ENCODE data around the gene NAP1L4. TPM values are rescaled to one million over a fixed set of nuclear protein-coding genes. Genes with fewer than 3 reads are reported as not detected.

The NAP1L4 gene
- total and polyA plus RNA-seq, 9 donors, result 54.4 to 136 (median 102) TPM

DNA sequence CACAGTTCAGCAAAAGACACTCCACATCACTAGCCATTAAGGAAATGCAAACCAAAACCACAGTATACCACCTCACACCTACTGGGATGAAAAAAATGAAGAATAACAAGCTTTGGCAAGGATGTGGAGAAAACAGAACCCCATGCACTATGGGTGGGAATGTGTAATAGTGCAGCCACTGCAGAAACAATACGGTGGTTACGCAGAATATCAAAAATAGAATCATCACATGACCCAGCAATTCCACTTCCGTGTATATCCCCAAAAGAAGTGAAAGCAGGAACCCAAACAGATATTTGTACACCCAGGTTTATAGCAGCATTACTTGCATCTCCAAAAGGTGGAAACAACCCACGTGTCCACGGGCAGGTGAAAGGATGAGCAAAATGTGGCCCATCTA lies 44.3 kb upstream of the NAP1L4 start:
- H3K27ac ChIP-seq, result no peak overlapping the region
- no peak overlapping the region for H3K4me3 ChIP-seq
- H3K27me3 ChIP-seq, result no peaks in the 10 kb centered on the region
- H3K4me1 ChIP-seq (ENCODE audit: insufficient read depth), result no peaks in the 10 kb centered on the region
- 85 to 90% (median 87%) methylated on average over 5 of the region's 5 CpGs for WGBS, 3 donors
- intact Hi-C loops (cut with DNase I), result loop anchor here (5.0 to 10.0 kb wide), 3 partner anchors 56 to 181 kb away; partner anchors contain the start of gene MRGPRG (in 1 of the 4)
- DNase-seq, result no peak
- TF ChIP-seq EP300 (IDR thresholded peaks at IDR 0.05), result no peak
- no peak for TF ChIP-seq CTCF (IDR thresholded peaks at IDR 0.05)
- no peak for TF ChIP-seq POLR2A (IDR thresholded peaks at IDR 0.05)
- no peaks in the 10 kb centered on the region for H3K36me3 ChIP-seq
- H3K9me3 ChIP-seq, result no peaks in the 10 kb centered on the region

DNA sequence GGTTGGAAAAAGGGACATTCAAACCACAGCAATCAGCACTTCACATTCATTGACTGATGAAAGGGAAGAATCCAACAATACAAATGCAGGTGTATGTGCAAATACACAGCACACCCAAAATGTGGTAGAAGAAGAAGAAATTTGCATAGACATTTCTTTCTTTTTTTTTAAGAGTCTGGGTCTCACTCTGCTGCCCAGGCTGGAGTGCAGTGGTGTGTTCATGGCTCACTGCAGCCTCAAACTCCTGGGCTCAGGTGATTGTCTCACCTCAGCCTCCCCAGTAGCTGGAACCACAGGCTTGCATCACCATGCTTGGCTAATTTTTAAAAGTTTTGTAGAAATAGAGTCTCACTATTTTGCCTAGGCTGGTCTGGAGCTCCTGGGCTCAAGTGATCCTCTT lies 43.2 kb upstream of the NAP1L4 start:
- intact Hi-C loops (cut with DNase I), result loop anchor here (5.0 to 10.0 kb wide), 3 partner anchors 57 to 182 kb away; partner anchors contain the start of gene MRGPRG (in 1 of the 4)
- Histone ChIP-seq H3K27ac (no peak overlapping the region), H3K9me3 (no peaks in the 10 kb centered on the region), H3K4me3 (no peak overlapping the region), H3K36me3 (no peaks in the 10 kb centered on the region), H3K27me3 (no peaks in the 10 kb centered on the region), H3K4me1 (ENCODE audit: insufficient read depth) (no peaks in the 10 kb centered on the region)
- TF ChIP-seq EP300 (IDR thresholded peaks at IDR 0.05) (no peak), CTCF (IDR thresholded peaks at IDR 0.05) (no peak), POLR2A (IDR thresholded peaks at IDR 0.05) (no peak)
- DNase-seq, result no peak

- H3K27me3 ChIP-seq, result no peaks in the 10 kb centered on the region
- H3K4me1 ChIP-seq (ENCODE audit: insufficient read depth), result no peaks in the 10 kb centered on the region
- H3K27ac ChIP-seq, result no peak overlapping the region
- 79 to 84% (median 79%) methylated on average over 18 of the region's 18 CpGs for WGBS, 3 donors
- DNase-seq, result no peak
- TF ChIP-seq CTCF (IDR thresholded peaks at IDR 0.05) (no peak), POLR2A (IDR thresholded peaks at IDR 0.05) (no peak), EP300 (IDR thresholded peaks at IDR 0.05) (no peak)
- no peak overlapping the region for H3K4me3 ChIP-seq
- no peaks in the 10 kb centered on the region for H3K36me3 ChIP-seq
- H3K9me3 ChIP-seq, result no peaks in the 10 kb centered on the region
- intact Hi-C loops (cut with DNase I), result loop anchor here in 1 of 4 donors (10.0 kb wide), 1 partner anchor 64 kb away; no protein-coding TSS in a partner anchor
These were observed 38.4 kb upstream of the NAP1L4 start for GRCh38 chr11:3030289-3031070.

GRCh38 chr11:3028813-3029212 lies 36.7 kb upstream of the NAP1L4 start:
- H3K4me3 ChIP-seq, result no peak overlapping the region
- no peaks in the 10 kb centered on the region for H3K27me3 ChIP-seq
- no peaks in the 10 kb centered on the region for H3K36me3 ChIP-seq
- intact Hi-C loops (cut with DNase I), result no loop called here
- no peak for DNase-seq
- no peaks in the 10 kb centered on the region for H3K4me1 ChIP-seq (ENCODE audit: insufficient read depth)
- H3K27ac ChIP-seq, result no peak overlapping the region
- WGBS, 3 donors, result 88 to 96% (median 90%) methylated on average over 9 of the region's 9 CpGs
- no peaks in the 10 kb centered on the region for H3K9me3 ChIP-seq
- TF ChIP-seq EP300 (IDR thresholded peaks at IDR 0.05), result no peak
- TF ChIP-seq CTCF (IDR thresholded peaks at IDR 0.05), result no peak
- no peak for TF ChIP-seq POLR2A (IDR thresholded peaks at IDR 0.05)
